Keratinocyte (primary cell): Measurements from ENCODE around the gene CNTNAP2. TPM values are rescaled to one million over a fixed set of nuclear protein-coding genes. Genes with fewer than 3 reads are reported as not detected.

Experiments
- DNase-seq: peaks from one replicate; pipeline ENCODE4 v3.0.0-alpha.2; 2011; ENCODE audit warnings: low read depth, missing footprints, low spot score
- FAIRE-seq: peaks from 2 replicates; lab custom pipeline; 2011; peaks lifted over from hg19 to GRCh38; lab: Jason Lieb, UNC
- H2AFZ ChIP-seq: 2 replicates; pipeline ENCODE4 v1.6.0; 2012; ENCODE audit warnings: low read length, control low read depth, inconsistent platforms; ENCODE audit not compliant: control insufficient read depth
- H3K27ac ChIP-seq: 2 replicates; pipeline ENCODE4 v1.5.1; 2011; ENCODE audit warnings: low read length; ENCODE audit not compliant: control insufficient read depth, insufficient read depth
- H3K27me3 ChIP-seq: 3 replicates; pipeline ENCODE4 v1.6.0; 2011; ENCODE audit warnings: low read length; ENCODE audit not compliant: control insufficient read depth, insufficient read depth; ENCODE audit errors: extremely low read depth
- H3K36me3 ChIP-seq, 2 experiments: 2 replicates in 1 of 2; 3 replicates in 1 of 2; pipeline ENCODE4 v1.5.1; 2011; ENCODE audit warnings: low read length in 2 of 2, mild to moderate bottlenecking in 1 of 2; ENCODE audit not compliant: control insufficient read depth in 2 of 2, insufficient read depth in 2 of 2; ENCODE audit errors: extremely low read depth in 1 of 2
- H3K4me1 ChIP-seq: 3 replicates; pipeline ENCODE4 v1.5.1; 2011; ENCODE audit warnings: low read length; ENCODE audit not compliant: control insufficient read depth, insufficient read depth; ENCODE audit errors: extremely low read depth
- H3K4me2 ChIP-seq: 3 replicates; pipeline ENCODE4 v1.6.0; 2011; ENCODE audit warnings: low read depth, low read length; ENCODE audit not compliant: control insufficient read depth, insufficient read depth; ENCODE audit errors: extremely low read depth
- H3K4me3 ChIP-seq, 3 experiments: fragments of 200-600 bp in 1 of 3; sonication (generic) in 1 of 3; 2 replicates in 2 of 3; 3 replicates in 1 of 3; pipeline ENCODE4 v1.5.1; 2011 to 2016; ENCODE audit warnings: low read length in 3 of 3, mild to moderate bottlenecking in 3 of 3, control low read depth in 2 of 3, inconsistent platforms in 1 of 3, low read depth in 1 of 3, mixed read lengths in 1 of 3, mixed run types in 1 of 3, moderate library complexity in 1 of 3; ENCODE audit not compliant: control insufficient read depth in 2 of 3, insufficient read depth in 2 of 3; ENCODE audit errors: extremely low read depth in 1 of 3
- H3K79me2 ChIP-seq: 2 replicates; pipeline ENCODE4 v1.6.0; 2012; ENCODE audit warnings: low read length; ENCODE audit not compliant: control insufficient read depth, insufficient read depth
- H3K9ac ChIP-seq: 3 replicates; pipeline ENCODE4 v1.6.0; 2011; ENCODE audit warnings: low read length; ENCODE audit not compliant: control insufficient read depth, insufficient read depth; ENCODE audit errors: extremely low read depth
- H3K9me1 ChIP-seq: 3 replicates; pipeline ENCODE4 v1.6.0; 2011; ENCODE audit warnings: low read length; ENCODE audit not compliant: control insufficient read depth, insufficient read depth; ENCODE audit errors: extremely low read depth
- H3K9me3 ChIP-seq: 2 replicates; pipeline ENCODE4 v1.5.1; 2012; ENCODE audit warnings: low read depth, low read length; ENCODE audit not compliant: control insufficient read depth
- H4K20me1 ChIP-seq: 3 replicates; pipeline ENCODE4 v1.6.0; 2011; ENCODE audit warnings: low read length; ENCODE audit not compliant: control insufficient read depth, insufficient read depth; ENCODE audit errors: extremely low read depth
- CTCF ChIP-seq, 3 experiments: IDR thresholded peaks in 1 of 3; conservative IDR thresholded peaks in 1 of 3; optimal IDR thresholded peaks in 1 of 3; 2 replicates in 2 of 3; 3 replicates in 1 of 3; pipeline versions ENCODE3 to v1.5.1; 2011; ENCODE audit warnings: low read length in 3 of 3, mild to moderate bottlenecking in 3 of 3, moderate library complexity in 2 of 3, control low read depth in 1 of 3, inconsistent platforms in 1 of 3; ENCODE audit not compliant: insufficient read depth in 2 of 3; ENCODE audit errors: extremely low read depth in 1 of 3
- EZH2 ChIP-seq: IDR thresholded peaks from one replicate; pipeline ENCODE4 v1.6.1; 2012; ENCODE audit warnings: inconsistent platforms, mild to moderate bottlenecking, low read length, moderate library complexity
- dilution Hi-C: fragments of 300-500 bp; cut with MboI; formaldehyde crosslinking; loops from one replicate; pipeline ENCODE4 v1.7.0; 2020; ENCODE audit warnings: low sequenced_read_pairs; ENCODE audit not compliant: extremely low pct_ligation_motif_present
- polyA plus RNA-seq, 5 experiments: library from polyadenylated mRNA; depleted of rRNA in 3 of 5; stranded (reverse) in 3 of 5; stranded (forward) in 1 of 5; unstranded in 1 of 5; fragments of >200 nt; gene quantifications; 1 replicate in 1 of 5; 2 replicates in 3 of 5; 3 replicates in 1 of 5; pipeline versions ENCODE4 v1.2.1 to v1.2.3, GENCODE V29; 2011 to 2012; ENCODE audit warnings: missing spikeins in 2 of 5, low read depth in 1 of 5, low replicate concordance in 1 of 5

The CNTNAP2 gene
- polyA plus RNA-seq, 1 donor (not counting 4 experiments of a cell fraction or from before 2014, with no cell fraction given), result 1.4 TPM

GRCh38 chr7:146486519-146486918, 369.9 kb downstream of the CNTNAP2 start:
- H3K9me1 ChIP-seq, result no peaks in the 10 kb centered on the region
- dilution Hi-C loops, result no loop called here
- no peaks in the 10 kb centered on the region for H3K36me3 ChIP-seq
- no peaks in the 10 kb centered on the region for H3K27me3 ChIP-seq
- H3K4me1 ChIP-seq, result no peaks in the 10 kb centered on the region
- H3K4me3 ChIP-seq, result no peak overlapping the region
- H3K9me3 ChIP-seq, result peaks cover 3% of the 10 kb centered on the region
- H3K4me2 ChIP-seq, result no peak overlapping the region
- TF ChIP-seq EZH2 (no peak), CTCF (optimal IDR thresholded peaks at IDR 0.05 in 1 of 3, IDR thresholded peaks at IDR 0.05 in 1 of 3, conservative IDR thresholded peaks at IDR 0.05 in 1 of 3; ENCODE audit: extremely low read depth in 1 of 3, insufficient read depth in 2 of 3, low read length in 3 of 3) (no peak)
- no peak overlapping the region for H2AFZ ChIP-seq
- no peaks in the 10 kb centered on the region for H3K79me2 ChIP-seq
- no peak for DNase-seq
- H3K9ac ChIP-seq, result no peak overlapping the region
- no peaks in the 10 kb centered on the region for H4K20me1 ChIP-seq
- no peak for FAIRE-seq
- no peak overlapping the region for H3K27ac ChIP-seq

GRCh38 chr7:146492017-146492416, 375.4 kb downstream of the CNTNAP2 start:
- Histone ChIP-seq H3K36me3 (no peaks in the 10 kb centered on the region), H2AFZ (no peak overlapping the region), H3K4me1 (no peaks in the 10 kb centered on the region), H3K27ac (no peak overlapping the region), H3K4me2 (no peak overlapping the region), H3K27me3 (no peaks in the 10 kb centered on the region), H3K9ac (no peak overlapping the region), H3K79me2 (no peaks in the 10 kb centered on the region), H3K4me3 (no peak overlapping the region), H3K9me1 (no peaks in the 10 kb centered on the region), H3K9me3 (peaks cover 3% of the 10 kb centered on the region), H4K20me1 (no peaks in the 10 kb centered on the region)
- dilution Hi-C loops, result no loop called here
- DNase-seq (no peak), FAIRE-seq (no peak)
- no peak for TF ChIP-seq EZH2
- TF ChIP-seq CTCF (optimal IDR thresholded peaks at IDR 0.05 in 1 of 3, IDR thresholded peaks at IDR 0.05 in 1 of 3, conservative IDR thresholded peaks at IDR 0.05 in 1 of 3; ENCODE audit: extremely low read depth in 1 of 3, insufficient read depth in 2 of 3, low read length in 3 of 3), result no peak
